ENCODE results near the gene PRMT2. TPM values are rescaled to one million over a fixed set of nuclear protein-coding genes. Genes with fewer than 3 reads are reported as not detected.

PRMT2 gene
- total RNA-seq, 1 experiment from 2014 or later = 53.7 TPM

- Mint-ChIP-seq H3K27me3 (ENCODE audit: low read depth) (no peaks in the 10 kb centered on the region; the same call in 1 of the 2 replicates), H3K36me3 (no peaks in the 10 kb centered on the region), H3K4me3 (no peak overlapping the region), H3K27ac (no peak overlapping the region), H3K4me1 (peaks cover 19% of the 10 kb centered on the region), H3K9me3 (peaks cover 8% of the 10 kb centered on the region)
- ATAC-seq = no peak
- DNase-seq (ENCODE audit: low spot score) = no peak
- TF ChIP-seq, protein P1, sequence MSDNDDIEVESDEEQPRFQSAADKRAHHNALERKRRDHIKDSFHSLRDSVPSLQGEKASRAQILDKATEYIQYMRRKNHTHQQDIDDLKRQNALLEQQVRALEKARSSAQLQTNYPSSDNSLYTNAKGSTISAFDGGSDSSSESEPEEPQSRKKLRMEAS (CRISPR knock-in tag; IDR thresholded peaks at IDR 0.05) = no peak
- no peak for TF ChIP-seq TP53 (CRISPR knock-in tag; IDR thresholded peaks at IDR 0.05)
- TF ChIP-seq RELA (CRISPR knock-in tag; IDR thresholded peaks at IDR 0.05; ENCODE audit: borderline replicate concordance) = no peak
- no peak for TF ChIP-seq E2F1 (CRISPR knock-in tag; IDR thresholded peaks at IDR 0.05)
- no peak for TF ChIP-seq EMX1 (CRISPR knock-in tag; IDR thresholded peaks at IDR 0.05)
- TF ChIP-seq ZNF425 (CRISPR knock-in tag; conservative IDR thresholded peaks at IDR 0.05) = no peak
- TF ChIP-seq TEAD1 (CRISPR knock-in tag; IDR thresholded peaks at IDR 0.05) = no peak
- TF ChIP-seq ZNF396 (CRISPR knock-in tag; IDR thresholded peaks at IDR 0.05; ENCODE audit: borderline replicate concordance) = no peak
- no peak for TF ChIP-seq PRRX2 (CRISPR knock-in tag; IDR thresholded peaks at IDR 0.05)
- TF ChIP-seq, protein P2, sequence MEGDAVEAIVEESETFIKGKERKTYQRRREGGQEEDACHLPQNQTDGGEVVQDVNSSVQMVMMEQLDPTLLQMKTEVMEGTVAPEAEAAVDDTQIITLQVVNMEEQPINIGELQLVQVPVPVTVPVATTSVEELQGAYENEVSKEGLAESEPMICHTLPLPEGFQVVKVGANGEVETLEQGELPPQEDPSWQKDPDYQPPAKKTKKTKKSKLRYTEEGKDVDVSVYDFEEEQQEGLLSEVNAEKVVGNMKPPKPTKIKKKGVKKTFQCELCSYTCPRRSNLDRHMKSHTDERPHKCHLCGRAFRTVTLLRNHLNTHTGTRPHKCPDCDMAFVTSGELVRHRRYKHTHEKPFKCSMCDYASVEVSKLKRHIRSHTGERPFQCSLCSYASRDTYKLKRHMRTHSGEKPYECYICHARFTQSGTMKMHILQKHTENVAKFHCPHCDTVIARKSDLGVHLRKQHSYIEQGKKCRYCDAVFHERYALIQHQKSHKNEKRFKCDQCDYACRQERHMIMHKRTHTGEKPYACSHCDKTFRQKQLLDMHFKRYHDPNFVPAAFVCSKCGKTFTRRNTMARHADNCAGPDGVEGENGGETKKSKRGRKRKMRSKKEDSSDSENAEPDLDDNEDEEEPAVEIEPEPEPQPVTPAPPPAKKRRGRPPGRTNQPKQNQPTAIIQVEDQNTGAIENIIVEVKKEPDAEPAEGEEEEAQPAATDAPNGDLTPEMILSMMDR (IDR thresholded peaks at IDR 0.05) = no peak
- no peak for TF ChIP-seq ZNF138 (CRISPR knock-in tag; conservative IDR thresholded peaks at IDR 0.05)
- TF ChIP-seq, protein P3, sequence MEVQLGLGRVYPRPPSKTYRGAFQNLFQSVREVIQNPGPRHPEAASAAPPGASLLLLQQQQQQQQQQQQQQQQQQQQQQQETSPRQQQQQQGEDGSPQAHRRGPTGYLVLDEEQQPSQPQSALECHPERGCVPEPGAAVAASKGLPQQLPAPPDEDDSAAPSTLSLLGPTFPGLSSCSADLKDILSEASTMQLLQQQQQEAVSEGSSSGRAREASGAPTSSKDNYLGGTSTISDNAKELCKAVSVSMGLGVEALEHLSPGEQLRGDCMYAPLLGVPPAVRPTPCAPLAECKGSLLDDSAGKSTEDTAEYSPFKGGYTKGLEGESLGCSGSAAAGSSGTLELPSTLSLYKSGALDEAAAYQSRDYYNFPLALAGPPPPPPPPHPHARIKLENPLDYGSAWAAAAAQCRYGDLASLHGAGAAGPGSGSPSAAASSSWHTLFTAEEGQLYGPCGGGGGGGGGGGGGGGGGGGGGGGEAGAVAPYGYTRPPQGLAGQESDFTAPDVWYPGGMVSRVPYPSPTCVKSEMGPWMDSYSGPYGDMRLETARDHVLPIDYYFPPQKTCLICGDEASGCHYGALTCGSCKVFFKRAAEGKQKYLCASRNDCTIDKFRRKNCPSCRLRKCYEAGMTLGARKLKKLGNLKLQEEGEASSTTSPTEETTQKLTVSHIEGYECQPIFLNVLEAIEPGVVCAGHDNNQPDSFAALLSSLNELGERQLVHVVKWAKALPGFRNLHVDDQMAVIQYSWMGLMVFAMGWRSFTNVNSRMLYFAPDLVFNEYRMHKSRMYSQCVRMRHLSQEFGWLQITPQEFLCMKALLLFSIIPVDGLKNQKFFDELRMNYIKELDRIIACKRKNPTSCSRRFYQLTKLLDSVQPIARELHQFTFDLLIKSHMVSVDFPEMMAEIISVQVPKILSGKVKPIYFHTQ (CRISPR knock-in tag; IDR thresholded peaks at IDR 0.05) = no peak
- TF ChIP-seq JUN (CRISPR knock-in tag; IDR thresholded peaks at IDR 0.05) = no peak
- CTCF ChIA-PET = no interaction called here
- POLR2A ChIA-PET = no interaction called here
These were observed 16.6 kb upstream of the PRMT2 start for GRCh38 chr21:46618738-46619379.

GRCh38 chr21:46619846-46620245, 15.6 kb upstream of the PRMT2 start:
- ChIA-PET POLR2A (no interaction called here), CTCF (interaction anchor here (0.7 kb wide), 1 partner anchor 802 kb away, joined by 3 read pairs; no protein-coding TSS in a partner anchor)
- Mint-ChIP-seq H3K9me3 (peaks cover 8% of the 10 kb centered on the region), H3K4me1 (peaks cover 19% of the 10 kb centered on the region), H3K27me3 (ENCODE audit: low read depth) (no peaks in the 10 kb centered on the region; the same call in 1 of the 2 replicates), H3K36me3 (no peaks in the 10 kb centered on the region), H3K4me3 (no peak overlapping the region), H3K27ac (no peak overlapping the region)
- DNase-seq (ENCODE audit: low spot score) (no peak), ATAC-seq (peak; percentile 36)
- TF ChIP-seq NR2C2 (CRISPR knock-in tag; IDR thresholded peaks at IDR 0.05) (no peak), ZBTB21 (CRISPR knock-in tag; IDR thresholded peaks at IDR 0.05; ENCODE audit: borderline replicate concordance) (no peak), FOXK1 (CRISPR knock-in tag; IDR thresholded peaks at IDR 0.05) (no peak), EMX1 (CRISPR knock-in tag; IDR thresholded peaks at IDR 0.05) (no peak)
- TF ChIP-seq, protein P4, sequence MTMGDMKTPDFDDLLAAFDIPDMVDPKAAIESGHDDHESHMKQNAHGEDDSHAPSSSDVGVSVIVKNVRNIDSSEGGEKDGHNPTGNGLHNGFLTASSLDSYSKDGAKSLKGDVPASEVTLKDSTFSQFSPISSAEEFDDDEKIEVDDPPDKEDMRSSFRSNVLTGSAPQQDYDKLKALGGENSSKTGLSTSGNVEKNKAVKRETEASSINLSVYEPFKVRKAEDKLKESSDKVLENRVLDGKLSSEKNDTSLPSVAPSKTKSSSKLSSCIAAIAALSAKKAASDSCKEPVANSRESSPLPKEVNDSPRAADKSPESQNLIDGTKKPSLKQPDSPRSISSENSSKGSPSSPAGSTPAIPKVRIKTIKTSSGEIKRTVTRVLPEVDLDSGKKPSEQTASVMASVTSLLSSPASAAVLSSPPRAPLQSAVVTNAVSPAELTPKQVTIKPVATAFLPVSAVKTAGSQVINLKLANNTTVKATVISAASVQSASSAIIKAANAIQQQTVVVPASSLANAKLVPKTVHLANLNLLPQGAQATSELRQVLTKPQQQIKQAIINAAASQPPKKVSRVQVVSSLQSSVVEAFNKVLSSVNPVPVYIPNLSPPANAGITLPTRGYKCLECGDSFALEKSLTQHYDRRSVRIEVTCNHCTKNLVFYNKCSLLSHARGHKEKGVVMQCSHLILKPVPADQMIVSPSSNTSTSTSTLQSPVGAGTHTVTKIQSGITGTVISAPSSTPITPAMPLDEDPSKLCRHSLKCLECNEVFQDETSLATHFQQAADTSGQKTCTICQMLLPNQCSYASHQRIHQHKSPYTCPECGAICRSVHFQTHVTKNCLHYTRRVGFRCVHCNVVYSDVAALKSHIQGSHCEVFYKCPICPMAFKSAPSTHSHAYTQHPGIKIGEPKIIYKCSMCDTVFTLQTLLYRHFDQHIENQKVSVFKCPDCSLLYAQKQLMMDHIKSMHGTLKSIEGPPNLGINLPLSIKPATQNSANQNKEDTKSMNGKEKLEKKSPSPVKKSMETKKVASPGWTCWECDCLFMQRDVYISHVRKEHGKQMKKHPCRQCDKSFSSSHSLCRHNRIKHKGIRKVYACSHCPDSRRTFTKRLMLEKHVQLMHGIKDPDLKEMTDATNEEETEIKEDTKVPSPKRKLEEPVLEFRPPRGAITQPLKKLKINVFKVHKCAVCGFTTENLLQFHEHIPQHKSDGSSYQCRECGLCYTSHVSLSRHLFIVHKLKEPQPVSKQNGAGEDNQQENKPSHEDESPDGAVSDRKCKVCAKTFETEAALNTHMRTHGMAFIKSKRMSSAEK (CRISPR knock-in tag; IDR thresholded peaks at IDR 0.05; ENCODE audit: borderline replicate concordance) = no peak
- TF ChIP-seq, protein P5, sequence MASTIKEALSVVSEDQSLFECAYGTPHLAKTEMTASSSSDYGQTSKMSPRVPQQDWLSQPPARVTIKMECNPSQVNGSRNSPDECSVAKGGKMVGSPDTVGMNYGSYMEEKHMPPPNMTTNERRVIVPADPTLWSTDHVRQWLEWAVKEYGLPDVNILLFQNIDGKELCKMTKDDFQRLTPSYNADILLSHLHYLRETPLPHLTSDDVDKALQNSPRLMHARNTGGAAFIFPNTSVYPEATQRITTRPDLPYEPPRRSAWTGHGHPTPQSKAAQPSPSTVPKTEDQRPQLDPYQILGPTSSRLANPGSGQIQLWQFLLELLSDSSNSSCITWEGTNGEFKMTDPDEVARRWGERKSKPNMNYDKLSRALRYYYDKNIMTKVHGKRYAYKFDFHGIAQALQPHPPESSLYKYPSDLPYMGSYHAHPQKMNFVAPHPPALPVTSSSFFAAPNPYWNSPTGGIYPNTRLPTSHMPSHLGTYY (CRISPR knock-in tag; IDR thresholded peaks at IDR 0.05) = no peak
- TF ChIP-seq, protein P6, sequence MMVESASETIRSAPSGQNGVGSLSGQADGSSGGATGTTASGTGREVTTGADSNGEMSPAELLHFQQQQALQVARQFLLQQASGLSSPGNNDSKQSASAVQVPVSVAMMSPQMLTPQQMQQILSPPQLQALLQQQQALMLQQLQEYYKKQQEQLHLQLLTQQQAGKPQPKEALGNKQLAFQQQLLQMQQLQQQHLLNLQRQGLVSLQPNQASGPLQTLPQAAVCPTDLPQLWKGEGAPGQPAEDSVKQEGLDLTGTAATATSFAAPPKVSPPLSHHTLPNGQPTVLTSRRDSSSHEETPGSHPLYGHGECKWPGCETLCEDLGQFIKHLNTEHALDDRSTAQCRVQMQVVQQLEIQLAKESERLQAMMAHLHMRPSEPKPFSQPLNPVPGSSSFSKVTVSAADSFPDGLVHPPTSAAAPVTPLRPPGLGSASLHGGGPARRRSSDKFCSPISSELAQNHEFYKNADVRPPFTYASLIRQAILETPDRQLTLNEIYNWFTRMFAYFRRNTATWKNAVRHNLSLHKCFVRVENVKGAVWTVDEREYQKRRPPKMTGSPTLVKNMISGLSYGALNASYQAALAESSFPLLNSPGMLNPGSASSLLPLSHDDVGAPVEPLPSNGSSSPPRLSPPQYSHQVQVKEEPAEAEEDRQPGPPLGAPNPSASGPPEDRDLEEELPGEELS (CRISPR knock-in tag; IDR thresholded peaks at IDR 0.05) = no peak
